Occipital lobe (tissue), 2 donors: ENCODE data around the gene RAD51B. TPM values are rescaled to one million over a fixed set of nuclear protein-coding genes. Genes with fewer than 3 reads are reported as not detected.
"Not testable (repeated sequence)": the region's sequence is repeated elsewhere in the genome, so short reads cannot be mapped to it uniquely, and the experiment has no call there.

Experiments
- DNase-seq: peaks from one replicate; lab custom pipeline; 2025; lab: John Stamatoyannopoulos, UW
- total RNA-seq: library from RNA; depleted of rRNA; stranded (reverse); fragments of >200 nt; gene quantifications from one replicate; pipeline ENCODE4 v1.2.3, GENCODE V29; 2014

The RAD51B gene
- total RNA-seq, 1 donor from 2014 or later: 9.8 TPM

- DNase-seq: no peak
These were observed 449.1 kb downstream of the RAD51B start for GRCh38 chr14:68268719-68269118.

DNA sequence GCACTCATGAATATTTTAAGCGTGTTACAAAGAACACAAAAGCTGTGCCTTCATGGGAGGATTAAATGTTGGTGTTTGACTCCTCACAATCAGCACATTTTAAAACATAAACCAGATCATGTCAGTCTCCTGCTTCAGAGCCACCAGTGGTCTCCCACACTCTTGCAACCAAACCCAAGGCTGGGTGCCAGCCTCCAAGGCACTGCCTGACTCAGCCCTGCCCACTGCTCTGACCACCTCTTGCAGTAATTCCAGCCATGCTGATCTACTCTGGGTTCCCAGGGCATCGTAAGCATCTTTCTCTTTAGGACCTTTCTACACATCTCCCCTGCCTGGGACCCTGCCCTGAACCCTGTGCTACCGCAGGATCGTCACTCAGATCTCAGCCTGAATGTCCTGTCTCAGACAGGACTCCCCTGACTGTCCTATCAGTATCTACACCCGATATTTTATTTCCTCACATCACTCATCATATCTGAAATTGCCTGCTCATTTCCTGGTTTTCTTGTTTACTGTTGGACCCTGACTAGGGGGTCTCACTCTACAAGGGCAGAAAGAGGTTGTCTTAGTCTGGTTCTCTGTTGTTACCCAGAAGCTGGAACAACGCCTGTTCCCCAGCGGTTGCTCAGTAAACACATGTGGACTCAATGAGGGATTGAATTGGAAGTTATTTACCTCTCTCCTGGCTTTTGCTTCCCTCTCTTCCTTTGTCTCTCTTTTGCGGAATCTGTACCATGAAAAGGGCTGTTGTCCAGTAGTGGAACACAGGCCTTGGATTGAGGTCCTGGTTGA lies 449.8 kb downstream of the RAD51B start:
- DNase-seq: no peak

DNA sequence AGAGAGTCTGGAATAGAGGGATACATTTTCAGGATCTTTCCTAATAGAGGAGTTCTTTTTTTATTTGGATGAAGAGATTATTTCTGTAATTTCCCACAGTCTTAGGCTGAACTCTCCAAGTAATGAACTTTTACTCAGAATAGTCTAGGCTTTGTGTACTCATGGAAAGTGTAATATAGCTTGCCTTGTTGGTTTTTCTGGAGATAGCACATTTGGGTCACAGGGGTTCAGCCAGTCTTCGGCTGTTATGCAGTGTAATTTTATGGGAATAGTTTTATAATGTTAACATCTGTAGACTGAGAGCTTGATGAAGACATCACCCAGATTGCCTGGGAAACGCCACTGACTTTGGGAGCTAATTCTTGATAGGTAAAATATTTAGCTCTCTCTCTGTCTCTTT lies 450.8 kb downstream of the RAD51B start:
- no peak for DNase-seq

DNA sequence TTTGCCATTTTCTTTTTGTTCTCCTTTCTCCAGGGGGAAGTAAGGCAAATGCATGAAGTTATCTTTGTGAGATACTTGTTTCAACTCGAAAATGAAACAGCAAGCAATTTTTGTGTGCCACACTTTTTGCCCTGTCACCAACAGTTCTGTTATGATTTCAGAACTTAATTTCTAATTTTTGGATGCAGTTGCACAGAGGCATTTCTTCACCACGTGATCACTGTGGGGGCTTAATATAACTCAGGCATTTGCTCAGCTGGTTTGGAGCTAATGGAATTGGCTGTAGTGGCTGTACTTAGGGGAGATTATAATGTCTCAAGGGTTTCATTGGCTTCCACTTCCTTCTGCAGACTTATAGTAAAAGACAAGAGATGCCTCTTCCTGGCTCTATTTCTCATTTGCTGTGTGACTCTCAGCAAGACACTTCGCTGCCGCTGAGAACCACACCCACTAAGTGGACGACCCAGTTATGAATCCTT lies 452.4 kb downstream of the RAD51B start:
- DNase-seq: no peak

DNA sequence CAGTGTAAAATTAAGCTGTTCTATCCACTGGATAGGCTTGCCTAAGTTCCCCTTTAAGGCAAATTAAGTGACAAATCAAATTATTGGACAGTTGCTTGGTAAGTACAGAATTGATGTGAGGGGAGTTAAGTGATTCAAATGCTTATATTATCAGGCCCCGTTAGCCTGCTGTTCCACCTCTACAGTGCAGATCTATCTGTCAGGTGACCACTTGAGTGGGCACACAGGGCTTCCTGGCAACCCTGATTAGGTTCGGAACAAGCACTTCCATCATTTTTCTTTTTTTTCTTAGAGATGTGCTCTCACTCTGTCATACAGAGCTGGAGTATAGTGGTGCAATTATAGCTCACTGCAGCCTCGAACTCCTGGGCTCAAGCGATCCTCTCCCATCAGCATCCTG lies 453.8 kb downstream of the RAD51B start:
- DNase-seq: no peak

DNA sequence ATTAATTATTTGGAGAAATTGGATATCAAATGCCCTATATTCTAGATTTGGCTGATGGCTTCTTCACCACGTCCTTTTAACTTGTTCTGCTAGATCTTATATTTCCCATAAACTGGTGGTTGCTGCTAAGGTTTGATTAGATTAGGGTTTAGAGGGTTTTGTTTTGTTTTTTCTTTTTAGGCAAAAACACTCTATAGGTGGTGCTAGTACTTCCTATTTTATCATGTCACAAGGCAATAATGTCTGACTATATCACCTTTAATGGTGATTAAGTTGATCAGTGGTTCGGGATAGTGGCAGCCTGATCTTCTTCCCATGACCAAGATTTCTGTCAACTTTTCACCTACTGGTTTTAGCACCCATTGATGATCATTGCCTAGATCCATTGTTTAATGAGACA lies 455.1 kb downstream of the RAD51B start:
- no peak for DNase-seq

DNA sequence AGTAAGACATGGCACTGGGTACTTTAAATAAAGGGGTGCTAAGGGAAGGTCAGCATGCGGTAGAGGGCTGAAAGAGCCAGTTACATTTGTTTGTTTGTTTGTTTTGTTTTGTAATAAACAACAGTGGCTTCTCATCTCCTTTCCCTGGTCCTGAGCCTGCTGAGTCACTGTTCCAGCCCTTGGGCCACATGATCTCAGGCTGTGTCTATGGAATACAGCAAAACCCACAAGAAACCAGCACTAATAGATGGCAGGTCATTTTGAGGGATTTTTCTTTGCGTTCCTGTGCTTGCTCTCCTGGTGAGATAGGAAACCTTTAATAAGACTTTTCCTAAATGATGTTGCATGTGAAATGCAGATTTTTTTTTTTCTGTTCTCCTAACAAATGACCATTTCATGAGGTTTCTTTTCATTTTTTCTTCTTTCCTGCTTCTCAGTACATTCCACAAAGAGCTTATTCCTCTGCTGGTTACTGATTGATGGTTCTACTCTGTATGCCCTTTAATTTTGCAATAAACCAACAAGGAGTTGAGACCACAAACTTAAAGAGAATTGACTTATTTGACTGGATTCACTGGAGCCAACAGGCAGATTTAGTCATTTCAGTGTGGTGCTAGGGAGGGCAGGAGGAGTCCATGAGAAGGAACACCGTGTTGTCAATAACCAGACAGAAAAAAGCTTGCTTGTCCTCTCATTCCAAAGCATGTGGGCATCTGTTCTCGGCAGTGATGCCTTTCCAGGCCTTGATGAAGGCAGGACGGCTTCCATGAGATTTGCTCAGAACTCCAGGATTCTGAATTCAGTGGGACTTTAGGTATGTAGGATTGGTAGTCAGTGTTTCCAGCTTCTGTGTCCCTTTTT lies 459.2 kb downstream of the RAD51B start:
- peak; percentile 4 for DNase-seq

DNA sequence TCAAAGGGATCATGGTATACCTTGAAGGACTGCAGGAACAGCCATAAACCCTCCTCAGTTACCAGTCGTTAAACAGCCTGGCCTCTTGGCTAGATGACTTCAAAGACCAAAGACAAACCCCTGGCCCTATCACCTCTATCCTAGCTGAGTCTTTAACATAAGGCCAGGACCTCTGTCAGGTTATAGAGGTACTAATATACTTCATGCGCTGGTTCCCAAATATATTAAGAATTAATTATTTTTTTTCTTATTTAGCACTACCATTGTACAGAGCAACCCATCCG lies 459.8 kb downstream of the RAD51B start:
- no peak for DNase-seq

DNA sequence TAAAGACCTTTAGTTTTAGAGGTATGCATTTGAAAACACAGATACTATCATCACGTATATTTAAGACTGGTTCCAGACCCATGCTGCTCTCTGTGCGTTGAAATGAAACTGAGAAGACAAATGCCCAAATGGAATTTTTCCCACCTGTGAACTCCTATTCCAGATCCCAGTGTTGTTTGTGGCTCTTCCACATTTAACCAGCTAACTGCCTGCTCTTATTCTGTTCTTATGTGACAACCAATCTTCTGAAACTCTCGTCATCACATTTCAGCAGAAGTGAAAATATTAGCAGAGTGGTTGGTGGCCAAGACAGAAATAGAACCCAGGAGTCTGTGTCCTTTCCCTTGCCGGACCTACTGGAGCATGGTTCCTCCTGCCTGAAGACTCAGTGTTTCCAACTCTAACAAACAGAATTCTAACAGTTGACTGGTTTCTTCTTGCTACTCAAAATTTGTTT lies 460.2 kb downstream of the RAD51B start:
- no peak for DNase-seq

DNA sequence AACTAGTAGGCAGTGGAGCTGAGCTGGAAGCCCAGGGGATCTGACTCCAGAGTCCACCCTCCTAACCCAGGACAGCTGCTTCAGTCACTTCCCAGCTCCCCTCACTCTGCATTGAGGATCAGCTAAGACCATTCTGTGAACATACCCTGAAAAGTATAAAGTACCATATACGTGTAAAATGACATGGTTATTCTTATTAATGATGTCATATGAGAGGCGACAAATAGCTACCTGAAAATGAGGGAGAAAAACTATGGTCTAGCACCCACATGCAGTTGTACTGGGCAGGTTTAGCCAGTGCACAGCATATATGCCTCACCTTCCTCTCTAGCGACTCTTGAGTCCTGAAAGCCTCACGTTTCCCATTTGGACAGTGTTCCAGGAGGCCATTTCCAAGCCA lies 461.9 kb downstream of the RAD51B start:
- no peak for DNase-seq

DNA sequence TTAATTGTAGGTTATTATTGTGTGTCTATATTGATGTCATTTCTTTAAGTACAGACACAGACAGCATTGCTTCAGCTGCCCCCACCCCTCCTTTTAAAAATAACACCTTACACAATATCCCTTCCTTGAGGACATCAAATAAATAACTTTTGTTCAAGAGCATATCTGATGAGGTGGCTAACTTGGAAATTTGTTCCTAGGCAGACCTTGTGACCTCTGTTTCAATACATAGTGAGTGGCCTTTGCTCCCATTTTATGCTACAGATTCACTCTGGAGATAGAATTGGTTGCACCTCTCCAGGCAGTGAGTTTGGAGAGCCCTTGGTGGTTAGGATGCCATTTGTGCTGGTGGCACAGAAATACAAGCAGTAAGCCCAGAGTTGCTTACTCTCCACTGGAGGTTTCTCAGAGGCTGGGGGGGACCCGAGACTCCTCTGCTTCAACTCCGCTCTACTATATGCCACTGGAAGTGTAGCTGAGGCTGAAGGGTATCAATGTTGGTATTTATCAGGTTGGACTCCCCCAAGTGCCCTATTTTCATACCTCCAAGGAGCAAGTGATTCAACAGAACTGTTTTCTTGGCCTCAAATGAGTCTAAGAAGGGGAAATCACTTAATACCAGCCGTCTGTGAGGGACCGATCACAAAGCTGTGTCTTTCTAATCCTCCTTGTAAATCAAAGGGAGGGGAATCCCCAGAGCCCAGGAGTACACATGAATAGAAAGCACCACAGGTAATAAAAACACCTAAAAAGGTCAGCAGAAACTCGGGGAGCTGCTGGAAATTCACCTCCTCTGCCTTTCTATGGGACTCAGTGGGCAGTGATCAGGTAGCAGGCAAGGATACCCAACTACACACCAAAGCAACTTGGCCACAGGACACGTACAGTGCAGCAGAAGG lies 463.1 kb downstream of the RAD51B start:
- DNase-seq: no peak

DNA sequence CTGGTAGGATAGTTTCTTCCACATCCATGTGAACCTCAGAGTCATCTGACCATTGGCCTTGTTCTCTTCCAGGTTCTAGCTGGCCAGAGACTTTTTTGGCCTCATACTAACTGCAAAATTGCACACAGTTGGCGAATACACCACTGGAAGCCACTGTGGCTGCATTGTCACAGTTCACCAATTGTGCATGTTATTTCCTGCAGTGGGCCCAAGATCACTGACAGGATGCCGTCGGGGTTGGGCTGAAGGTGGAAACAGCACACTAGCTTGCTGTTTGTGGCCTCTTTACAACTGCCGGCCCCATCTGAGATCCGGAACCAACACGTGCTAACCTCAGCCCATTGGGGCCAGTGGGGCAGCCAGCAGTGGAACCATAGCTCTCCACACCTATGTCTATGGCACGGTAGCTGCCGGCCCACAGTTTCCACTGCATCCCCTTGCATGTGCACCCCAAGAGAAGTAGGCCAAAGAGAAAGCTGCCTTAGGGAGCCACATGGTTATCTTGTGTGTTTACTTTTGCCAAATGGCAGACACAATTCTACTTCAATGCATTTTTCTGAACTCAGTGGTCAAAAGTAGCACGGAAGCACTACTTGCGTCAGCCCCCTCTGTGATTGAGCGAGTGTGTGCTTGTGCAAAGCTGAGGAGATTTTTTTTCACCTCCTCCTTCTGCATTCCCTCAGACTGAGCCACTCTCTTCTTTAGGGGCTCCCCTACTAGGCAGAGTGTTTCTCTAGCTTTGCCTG lies 464.0 kb downstream of the RAD51B start:
- DNase-seq: no peak

- no peak for DNase-seq
These were observed 464.8 kb downstream of the RAD51B start for GRCh38 chr14:68284333-68284732.

- DNase-seq: no peak
These were observed 465.3 kb downstream of the RAD51B start for GRCh38 chr14:68284834-68285233.

DNA sequence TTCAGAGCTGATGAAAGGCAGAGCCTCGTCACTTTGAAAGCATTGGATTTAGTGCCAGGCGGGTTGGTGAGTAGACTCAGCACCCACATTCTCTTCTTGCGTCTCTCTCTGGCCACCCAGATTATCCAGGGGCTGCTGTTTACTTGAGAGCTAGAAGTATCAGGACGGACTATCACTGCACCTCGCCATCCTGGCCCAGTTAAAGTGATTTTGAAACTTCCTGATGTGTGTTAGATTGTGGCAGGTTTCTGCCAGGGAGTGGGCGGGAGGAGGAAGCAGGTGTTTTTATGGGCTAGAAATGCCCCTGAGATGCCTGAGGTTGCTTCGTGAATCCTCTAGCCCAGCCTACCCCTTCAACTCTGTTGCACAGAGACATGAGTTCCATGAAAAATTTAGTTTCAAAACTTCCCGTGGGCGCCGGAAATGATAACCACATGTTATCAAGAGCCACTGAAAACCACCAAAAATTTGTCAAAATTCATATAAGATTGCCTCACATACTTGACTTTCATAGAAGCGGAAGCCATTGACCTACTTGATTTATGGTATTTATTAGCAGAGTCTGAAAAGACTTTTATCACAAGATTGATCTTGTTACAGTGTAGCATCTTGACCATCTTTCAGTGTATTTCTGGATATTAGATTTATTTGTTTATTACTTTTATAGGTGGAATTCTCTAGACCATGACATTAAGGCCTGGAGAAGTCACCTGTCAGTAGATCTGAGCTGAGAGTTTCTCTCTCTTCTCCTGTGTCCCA lies 466.0 kb downstream of the RAD51B start:
- no peak for DNase-seq

GRCh38 chr14:68286667-68287066 lies 467.1 kb downstream of the RAD51B start:
- no peak for DNase-seq

- DNase-seq: not testable (repeated sequence)
These were observed 469.9 kb downstream of the RAD51B start for GRCh38 chr14:68289452-68289851.

GRCh38 chr14:68291820-68292219 lies 472.2 kb downstream of the RAD51B start:
- no peak for DNase-seq

GRCh38 chr14:68292441-68293215 lies 473.0 kb downstream of the RAD51B start:
- DNase-seq: no peak
